DND-41 (cell line): ENCODE measurements around the gene NAV3.

Experiments used
- ATAC-seq: fragments of 200-7000 bp; cut with Tn5 transposase; 3 replicates; pipeline ENCODE4 v1.9.1; 2021; ENCODE audit warnings: low read depth; ENCODE audit not compliant: insufficient read depth
- DNase-seq: peaks from one replicate; pipeline ENCODE4 v3.0.0-alpha.2; 2020
- H2AFZ ChIP-seq: 2 replicates; pipeline ENCODE4 v1.6.0; 2012; ENCODE audit warnings: low read depth, low read length
- H3K27ac ChIP-seq: 2 replicates; pipeline ENCODE4 v1.5.1; 2012; ENCODE audit warnings: low read length, inconsistent platforms
- H3K27me3 ChIP-seq: fragments of 200-600 bp; sonication (generic); 2 replicates; pipeline ENCODE4 v1.6.0; 2012; ENCODE audit warnings: low read length, mild to moderate bottlenecking, inconsistent platforms; ENCODE audit not compliant: insufficient read depth, poor library complexity
- H3K36me3 ChIP-seq: 2 replicates; pipeline ENCODE4 v1.5.1; 2012; ENCODE audit warnings: low read length, inconsistent platforms; ENCODE audit not compliant: insufficient read depth
- H3K4me1 ChIP-seq: 2 replicates; pipeline ENCODE4 v1.5.1; 2012; ENCODE audit warnings: mild to moderate bottlenecking, low read length; ENCODE audit not compliant: insufficient read depth
- H3K4me2 ChIP-seq: 2 replicates; pipeline ENCODE4 v1.6.0; 2012; ENCODE audit warnings: mild to moderate bottlenecking, moderate library complexity, low read length, inconsistent platforms; ENCODE audit not compliant: insufficient read depth
- H3K4me3 ChIP-seq, 2 experiments: fragments of 200-600 bp in 1 of 2; shearing (Covaris generic) in 1 of 2; 2 replicates each; pipeline ENCODE4 v1.5.1; 2012 to 2016; ENCODE audit warnings: inconsistent platforms in 2 of 2, low read length in 2 of 2, mild to moderate bottlenecking in 2 of 2, low read depth in 1 of 2, moderate library complexity in 1 of 2
- H3K79me2 ChIP-seq: 2 replicates; pipeline ENCODE4 v1.6.0; 2012; ENCODE audit warnings: low read length, inconsistent platforms; ENCODE audit not compliant: insufficient read depth
- H3K9ac ChIP-seq: 2 replicates; pipeline ENCODE4 v1.6.0; 2012; ENCODE audit warnings: low read depth, mild to moderate bottlenecking, inconsistent platforms, low read length, moderate library complexity
- H3K9me3 ChIP-seq: 2 replicates; pipeline ENCODE4 v1.5.1; 2012; ENCODE audit warnings: low read length, moderate library complexity, mild to moderate bottlenecking, inconsistent platforms; ENCODE audit not compliant: insufficient read depth, severe bottlenecking
- H4K20me1 ChIP-seq: 2 replicates; pipeline ENCODE4 v1.6.0; 2012; ENCODE audit warnings: low read length; ENCODE audit not compliant: insufficient read depth
- EZH2 ChIP-seq: IDR thresholded peaks from 3 replicates; pipeline ENCODE4 v1.6.1; 2012; ENCODE audit warnings: borderline replicate concordance, low read depth, mild to moderate bottlenecking, moderate library complexity, low read length, inconsistent platforms; ENCODE audit not compliant: severe bottlenecking
- TF ChIP-seq, protein P1 (sequence below): IDR thresholded peaks from 2 replicates; pipeline ENCODE4 v1.5.1; 2012; ENCODE audit warnings: borderline replicate concordance, low read length, moderate library complexity, mild to moderate bottlenecking; ENCODE audit not compliant: poor library complexity, severe bottlenecking; ENCODE audit errors: extremely low read depth

NAV3 gene

GRCh38 chr12:77850698-77851097, 20.0 kb downstream of the NAV3 start:
- H2AFZ ChIP-seq: no peak overlapping the region

DNA sequence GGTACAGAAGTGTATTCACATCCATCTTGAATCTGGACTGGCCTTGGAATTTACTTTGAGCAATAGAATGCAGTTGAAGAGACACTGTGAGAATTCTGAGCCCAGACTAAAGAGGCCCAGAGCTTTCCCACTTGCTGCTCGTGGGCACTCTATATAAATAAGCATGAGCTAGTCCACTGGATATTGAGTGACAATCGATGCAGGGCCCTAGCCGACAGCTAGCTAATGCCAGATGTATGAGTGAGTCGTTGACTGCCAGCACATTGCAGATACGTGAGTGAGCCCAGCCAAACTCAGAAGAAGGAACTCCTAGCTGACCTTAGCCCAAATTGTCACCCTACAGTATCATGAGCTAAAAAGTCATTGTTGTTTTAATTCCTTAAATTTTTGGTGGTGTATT, 24.9 kb downstream of the NAV3 start:
- ATAC-seq (no peak), DNase-seq (no peak)
- Histone ChIP-seq H3K79me2 (no peaks in the 10 kb centered on the region), H4K20me1 (no peaks in the 10 kb centered on the region), H3K9ac (no peak overlapping the region), H3K4me1 (no peaks in the 10 kb centered on the region), H3K27ac (no peak overlapping the region), H3K27me3 (no peaks in the 10 kb centered on the region), H3K4me3 (no peak overlapping the region), H3K36me3 (no peaks in the 10 kb centered on the region), H2AFZ (no peak overlapping the region), H3K4me2 (no peak overlapping the region), H3K9me3 (no peaks in the 10 kb centered on the region)
- TF ChIP-seq, protein P1, sequence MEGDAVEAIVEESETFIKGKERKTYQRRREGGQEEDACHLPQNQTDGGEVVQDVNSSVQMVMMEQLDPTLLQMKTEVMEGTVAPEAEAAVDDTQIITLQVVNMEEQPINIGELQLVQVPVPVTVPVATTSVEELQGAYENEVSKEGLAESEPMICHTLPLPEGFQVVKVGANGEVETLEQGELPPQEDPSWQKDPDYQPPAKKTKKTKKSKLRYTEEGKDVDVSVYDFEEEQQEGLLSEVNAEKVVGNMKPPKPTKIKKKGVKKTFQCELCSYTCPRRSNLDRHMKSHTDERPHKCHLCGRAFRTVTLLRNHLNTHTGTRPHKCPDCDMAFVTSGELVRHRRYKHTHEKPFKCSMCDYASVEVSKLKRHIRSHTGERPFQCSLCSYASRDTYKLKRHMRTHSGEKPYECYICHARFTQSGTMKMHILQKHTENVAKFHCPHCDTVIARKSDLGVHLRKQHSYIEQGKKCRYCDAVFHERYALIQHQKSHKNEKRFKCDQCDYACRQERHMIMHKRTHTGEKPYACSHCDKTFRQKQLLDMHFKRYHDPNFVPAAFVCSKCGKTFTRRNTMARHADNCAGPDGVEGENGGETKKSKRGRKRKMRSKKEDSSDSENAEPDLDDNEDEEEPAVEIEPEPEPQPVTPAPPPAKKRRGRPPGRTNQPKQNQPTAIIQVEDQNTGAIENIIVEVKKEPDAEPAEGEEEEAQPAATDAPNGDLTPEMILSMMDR: no peak
- no peak for TF ChIP-seq EZH2

More at GRCh38 chr12:77850698-77851097, 20.0 kb downstream of the NAV3 start:
- DNase-seq (no peak), ATAC-seq (no peak)
- Histone ChIP-seq H3K4me2 (no peak overlapping the region), H3K9ac (no peak overlapping the region), H3K27ac (no peak overlapping the region), H3K79me2 (no peaks in the 10 kb centered on the region), H3K9me3 (no peaks in the 10 kb centered on the region), H3K4me1 (no peaks in the 10 kb centered on the region), H3K27me3 (no peaks in the 10 kb centered on the region), H4K20me1 (no peaks in the 10 kb centered on the region), H3K36me3 (no peaks in the 10 kb centered on the region), H3K4me3 (no peak overlapping the region)
- TF ChIP-seq EZH2: no peak
- TF ChIP-seq, protein P1: no peak

GRCh38 chr12:77861317-77861716, 30.6 kb downstream of the NAV3 start:
- no peaks in the 10 kb centered on the region for H4K20me1 ChIP-seq
- H3K79me2 ChIP-seq: no peaks in the 10 kb centered on the region
- TF ChIP-seq, protein P1: no peak
- no peak for TF ChIP-seq EZH2
- no peaks in the 10 kb centered on the region for H3K4me1 ChIP-seq
- no peak for ATAC-seq
- no peaks in the 10 kb centered on the region for H3K9me3 ChIP-seq
- H3K36me3 ChIP-seq: no peaks in the 10 kb centered on the region
- H3K4me3 ChIP-seq: no peak overlapping the region
- no peak for DNase-seq
- H3K27ac ChIP-seq: no peak overlapping the region
- no peak overlapping the region for H3K9ac ChIP-seq
- no peak overlapping the region for H2AFZ ChIP-seq
- no peaks in the 10 kb centered on the region for H3K27me3 ChIP-seq
- H3K4me2 ChIP-seq: no peak overlapping the region

DNA sequence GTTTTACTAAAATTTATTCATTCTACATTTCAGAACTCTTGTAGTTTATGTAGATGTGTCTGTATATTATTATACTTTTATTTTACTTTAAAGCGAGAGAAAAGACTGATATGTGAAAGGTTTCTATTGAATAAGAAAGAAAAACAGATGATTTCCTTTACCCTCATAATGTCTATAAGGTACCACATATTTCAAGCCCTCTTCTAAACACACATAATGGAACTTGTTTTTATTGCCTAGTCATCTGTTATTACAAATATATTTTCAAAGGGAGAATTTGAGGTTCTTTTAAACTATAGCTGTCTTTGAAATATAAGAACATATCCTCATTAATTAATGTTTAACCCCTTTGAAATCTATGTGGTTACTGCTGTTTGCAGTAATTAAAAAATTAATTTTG, 34.5 kb downstream of the NAV3 start:
- H4K20me1 ChIP-seq: no peaks in the 10 kb centered on the region
- DNase-seq (no peak), ATAC-seq (no peak)
- H3K4me3 ChIP-seq: no peak overlapping the region
- no peaks in the 10 kb centered on the region for H3K9me3 ChIP-seq
- no peak overlapping the region for H3K27ac ChIP-seq
- H3K79me2 ChIP-seq: no peaks in the 10 kb centered on the region
- H3K36me3 ChIP-seq: no peaks in the 10 kb centered on the region
- no peak for TF ChIP-seq EZH2
- TF ChIP-seq, protein P1: no peak
- no peak overlapping the region for H2AFZ ChIP-seq
- no peak overlapping the region for H3K9ac ChIP-seq
- no peaks in the 10 kb centered on the region for H3K27me3 ChIP-seq
- H3K4me2 ChIP-seq: no peak overlapping the region
- H3K4me1 ChIP-seq: no peaks in the 10 kb centered on the region
